GM23338 (cell line): ENCODE measurements around the gene LYVE1. TPM values are rescaled to one million over a fixed set of nuclear protein-coding genes. Genes with fewer than 3 reads are reported as not detected.

Source experiments
- ATAC-seq: fragments of 200-7000 bp; cut with Tn5 transposase; 3 replicates; pipeline ENCODE4 v1.9.1; 2020
- DNase-seq: peaks from one replicate; pipeline ENCODE4 v3.0.0-alpha.2; 2015; ENCODE audit warnings: low spot score
- H2AFZ ChIP-seq: fragments of 200-600 bp; sonication (generic); 2 replicates; pipeline ENCODE4 v1.8.0; 2016; ENCODE audit warnings: antibody characterized with exemption, mild to moderate bottlenecking, moderate library complexity
- H3F3A ChIP-seq: fragments of 200-600 bp; sonication (generic); replicated peaks from 2 replicates; pipeline ENCODE4 v1.8.0; 2017; ENCODE audit warnings: antibody characterized with exemption, mixed run types, low read depth
- H3K27ac ChIP-seq: fragments of 200-600 bp; sonication (generic); 2 replicates; pipeline ENCODE4 v1.6.1; 2016; ENCODE audit warnings: low read depth
- H3K27me3 ChIP-seq: fragments of 200-600 bp; sonication (generic); 2 replicates; pipeline ENCODE4 v1.8.0; 2016; ENCODE audit warnings: mild to moderate bottlenecking, mixed run types, moderate library complexity; ENCODE audit not compliant: insufficient read depth
- H3K36me3 ChIP-seq: fragments of 200-600 bp; sonication (generic); 2 replicates; pipeline ENCODE4 v1.8.0; 2016; ENCODE audit warnings: mild to moderate bottlenecking; ENCODE audit not compliant: insufficient read depth
- H3K4me1 ChIP-seq: fragments of 200-600 bp; sonication (generic); 2 replicates; pipeline ENCODE4 v1.8.0; 2016; ENCODE audit warnings: mild to moderate bottlenecking, moderate library complexity; ENCODE audit not compliant: insufficient read depth
- H3K4me2 ChIP-seq: fragments of 200-600 bp; sonication (generic); 2 replicates; pipeline ENCODE4 v1.7.1; 2017; ENCODE audit warnings: mixed run types
- H3K4me3 ChIP-seq: fragments of 200-600 bp; sonication (generic); 2 replicates; pipeline ENCODE4 v1.6.1; 2016; ENCODE audit warnings: mixed run types
- H3K79me2 ChIP-seq: fragments of 200-600 bp; sonication (generic); replicated peaks from 2 replicates; pipeline ENCODE4 v1.8.0; 2017; ENCODE audit warnings: mild to moderate bottlenecking; ENCODE audit not compliant: insufficient read depth
- H3K9me2 ChIP-seq: fragments of 200-600 bp; sonication (generic); 2 replicates; pipeline ENCODE4 v1.8.0; 2017; ENCODE audit not compliant: insufficient read depth
- H4K20me1 ChIP-seq: fragments of 200-600 bp; sonication (generic); replicated peaks from 2 replicates; pipeline ENCODE4 v1.8.0; 2017; ENCODE audit warnings: mild to moderate bottlenecking; ENCODE audit not compliant: insufficient read depth
- H3K27ac Mint-ChIP-seq: 2 replicates; pipeline ENCODE4 v1.8.0; 2020; ENCODE audit warnings: inconsistent platforms, mild to moderate bottlenecking, moderate library complexity, mixed read lengths
- H3K27me3 Mint-ChIP-seq: 3 replicates; pipeline ENCODE4 v1.8.0; 2022; ENCODE audit warnings: low read depth, mild to moderate bottlenecking, moderate library complexity, mixed read lengths, inconsistent platforms; ENCODE audit not compliant: insufficient read depth, poor library complexity
- H3K36me3 Mint-ChIP-seq: 3 replicates; pipeline ENCODE4 v1.8.0; 2021; ENCODE audit warnings: low read depth, mild to moderate bottlenecking, inconsistent platforms, moderate library complexity, mixed read lengths
- H3K4me1 Mint-ChIP-seq: 3 replicates; pipeline ENCODE4 v1.8.0; 2020; ENCODE audit warnings: mild to moderate bottlenecking, inconsistent platforms, mixed read lengths
- H3K4me3 Mint-ChIP-seq: 3 replicates; pipeline ENCODE4 v1.8.0; 2021; ENCODE audit warnings: moderate library complexity, mild to moderate bottlenecking, inconsistent platforms, mixed read lengths
- H3K9me3 Mint-ChIP-seq: 3 replicates; pipeline ENCODE4 v1.8.0; 2020; ENCODE audit warnings: moderate library complexity, mild to moderate bottlenecking, inconsistent platforms, mixed read lengths
- CREB1 ChIP-seq: fragments of 250-450 bp; sonication (Bioruptor Pico); IDR thresholded peaks from 2 replicates; pipeline ENCODE4 v1.5.0; 2020; ENCODE audit warnings: low read depth, mild to moderate bottlenecking, moderate library complexity
- EZH2 ChIP-seq: fragments of 200-600 bp; sonication (generic); IDR thresholded peaks from one replicate; pipeline ENCODE4 v1.8.0; 2017; ENCODE audit warnings: antibody characterized with exemption, mild to moderate bottlenecking, low read depth; ENCODE audit not compliant: unreplicated experiment
- JUNB ChIP-seq: IDR thresholded peaks from one replicate; pipeline ENCODE4 v1.6.1; 2016; ENCODE audit warnings: antibody characterized with exemption; ENCODE audit not compliant: unreplicated experiment
- ZNF331 ChIP-seq: fragments of 250-450 bp; sonication (Bioruptor Pico); IDR thresholded peaks from 2 replicates; pipeline ENCODE4 v1.5.0; 2020; ENCODE audit warnings: low read depth, mild to moderate bottlenecking, moderate library complexity
- polyA plus RNA-seq: library from polyadenylated mRNA; unstranded; fragments of >200 nt; fragmentation: Nextera tagmentation; extraction: Ambion mirVana; gene quantifications from 2 replicates; pipeline ENCODE4 v1.2.1, GENCODE V29; 2016
- total RNA-seq: library from RNA; depleted of rRNA; stranded (reverse); fragments of >200 nt; shearing (Covaris generic); gene quantifications from 2 replicates; pipeline ENCODE4 v1.2.3, GENCODE V29; 2014
- TF ChIP-seq, protein P1 (sequence below): fragments of 250-450 bp; sonication (Bioruptor Pico); IDR thresholded peaks from 2 replicates; pipeline ENCODE4 v1.5.0; 2020; ENCODE audit warnings: mild to moderate bottlenecking, moderate library complexity
- TF ChIP-seq, protein P2 (sequence below), 2 experiments: fragments of 200-600 bp in 1 of 2; sonication (generic) in 1 of 2; conservative IDR thresholded peaks; 2 replicates each; pipeline versions ENCODE4 v1.5.1 to v1.6.1; 2016 to 2017; ENCODE audit warnings: antibody characterized with exemption in 2 of 2, low read depth in 2 of 2, mild to moderate bottlenecking in 2 of 2, moderate library complexity in 1 of 2
- TF ChIP-seq, protein P3 (sequence below): IDR thresholded peaks from 2 replicates; pipeline ENCODE4 v1.6.1; 2016; ENCODE audit warnings: antibody characterized with exemption

LYVE1 gene
- total and polyA plus RNA-seq, 2 experiments from 2014 or later: 0.94 TPM; not detected in 1

DNA sequence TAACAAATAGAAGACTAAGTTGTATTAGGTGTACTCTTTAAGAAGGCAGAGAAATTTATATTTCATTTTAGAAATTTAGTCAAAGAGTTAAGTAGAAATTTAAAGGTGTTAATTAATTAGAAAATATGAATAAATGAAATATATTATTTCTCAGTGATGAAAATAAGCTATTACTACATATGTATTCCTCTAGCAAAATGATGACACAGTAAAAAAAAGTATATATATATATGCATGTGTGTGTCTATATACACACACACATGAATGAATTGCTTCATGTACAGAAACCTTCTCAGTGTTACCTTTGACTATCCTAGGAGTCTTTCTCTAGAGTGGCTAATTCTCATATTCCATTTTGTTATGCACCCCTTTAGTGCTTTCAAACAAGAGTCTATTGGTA, 35.1 kb downstream of the LYVE1 start (continued):
- TF ChIP-seq, protein P1, sequence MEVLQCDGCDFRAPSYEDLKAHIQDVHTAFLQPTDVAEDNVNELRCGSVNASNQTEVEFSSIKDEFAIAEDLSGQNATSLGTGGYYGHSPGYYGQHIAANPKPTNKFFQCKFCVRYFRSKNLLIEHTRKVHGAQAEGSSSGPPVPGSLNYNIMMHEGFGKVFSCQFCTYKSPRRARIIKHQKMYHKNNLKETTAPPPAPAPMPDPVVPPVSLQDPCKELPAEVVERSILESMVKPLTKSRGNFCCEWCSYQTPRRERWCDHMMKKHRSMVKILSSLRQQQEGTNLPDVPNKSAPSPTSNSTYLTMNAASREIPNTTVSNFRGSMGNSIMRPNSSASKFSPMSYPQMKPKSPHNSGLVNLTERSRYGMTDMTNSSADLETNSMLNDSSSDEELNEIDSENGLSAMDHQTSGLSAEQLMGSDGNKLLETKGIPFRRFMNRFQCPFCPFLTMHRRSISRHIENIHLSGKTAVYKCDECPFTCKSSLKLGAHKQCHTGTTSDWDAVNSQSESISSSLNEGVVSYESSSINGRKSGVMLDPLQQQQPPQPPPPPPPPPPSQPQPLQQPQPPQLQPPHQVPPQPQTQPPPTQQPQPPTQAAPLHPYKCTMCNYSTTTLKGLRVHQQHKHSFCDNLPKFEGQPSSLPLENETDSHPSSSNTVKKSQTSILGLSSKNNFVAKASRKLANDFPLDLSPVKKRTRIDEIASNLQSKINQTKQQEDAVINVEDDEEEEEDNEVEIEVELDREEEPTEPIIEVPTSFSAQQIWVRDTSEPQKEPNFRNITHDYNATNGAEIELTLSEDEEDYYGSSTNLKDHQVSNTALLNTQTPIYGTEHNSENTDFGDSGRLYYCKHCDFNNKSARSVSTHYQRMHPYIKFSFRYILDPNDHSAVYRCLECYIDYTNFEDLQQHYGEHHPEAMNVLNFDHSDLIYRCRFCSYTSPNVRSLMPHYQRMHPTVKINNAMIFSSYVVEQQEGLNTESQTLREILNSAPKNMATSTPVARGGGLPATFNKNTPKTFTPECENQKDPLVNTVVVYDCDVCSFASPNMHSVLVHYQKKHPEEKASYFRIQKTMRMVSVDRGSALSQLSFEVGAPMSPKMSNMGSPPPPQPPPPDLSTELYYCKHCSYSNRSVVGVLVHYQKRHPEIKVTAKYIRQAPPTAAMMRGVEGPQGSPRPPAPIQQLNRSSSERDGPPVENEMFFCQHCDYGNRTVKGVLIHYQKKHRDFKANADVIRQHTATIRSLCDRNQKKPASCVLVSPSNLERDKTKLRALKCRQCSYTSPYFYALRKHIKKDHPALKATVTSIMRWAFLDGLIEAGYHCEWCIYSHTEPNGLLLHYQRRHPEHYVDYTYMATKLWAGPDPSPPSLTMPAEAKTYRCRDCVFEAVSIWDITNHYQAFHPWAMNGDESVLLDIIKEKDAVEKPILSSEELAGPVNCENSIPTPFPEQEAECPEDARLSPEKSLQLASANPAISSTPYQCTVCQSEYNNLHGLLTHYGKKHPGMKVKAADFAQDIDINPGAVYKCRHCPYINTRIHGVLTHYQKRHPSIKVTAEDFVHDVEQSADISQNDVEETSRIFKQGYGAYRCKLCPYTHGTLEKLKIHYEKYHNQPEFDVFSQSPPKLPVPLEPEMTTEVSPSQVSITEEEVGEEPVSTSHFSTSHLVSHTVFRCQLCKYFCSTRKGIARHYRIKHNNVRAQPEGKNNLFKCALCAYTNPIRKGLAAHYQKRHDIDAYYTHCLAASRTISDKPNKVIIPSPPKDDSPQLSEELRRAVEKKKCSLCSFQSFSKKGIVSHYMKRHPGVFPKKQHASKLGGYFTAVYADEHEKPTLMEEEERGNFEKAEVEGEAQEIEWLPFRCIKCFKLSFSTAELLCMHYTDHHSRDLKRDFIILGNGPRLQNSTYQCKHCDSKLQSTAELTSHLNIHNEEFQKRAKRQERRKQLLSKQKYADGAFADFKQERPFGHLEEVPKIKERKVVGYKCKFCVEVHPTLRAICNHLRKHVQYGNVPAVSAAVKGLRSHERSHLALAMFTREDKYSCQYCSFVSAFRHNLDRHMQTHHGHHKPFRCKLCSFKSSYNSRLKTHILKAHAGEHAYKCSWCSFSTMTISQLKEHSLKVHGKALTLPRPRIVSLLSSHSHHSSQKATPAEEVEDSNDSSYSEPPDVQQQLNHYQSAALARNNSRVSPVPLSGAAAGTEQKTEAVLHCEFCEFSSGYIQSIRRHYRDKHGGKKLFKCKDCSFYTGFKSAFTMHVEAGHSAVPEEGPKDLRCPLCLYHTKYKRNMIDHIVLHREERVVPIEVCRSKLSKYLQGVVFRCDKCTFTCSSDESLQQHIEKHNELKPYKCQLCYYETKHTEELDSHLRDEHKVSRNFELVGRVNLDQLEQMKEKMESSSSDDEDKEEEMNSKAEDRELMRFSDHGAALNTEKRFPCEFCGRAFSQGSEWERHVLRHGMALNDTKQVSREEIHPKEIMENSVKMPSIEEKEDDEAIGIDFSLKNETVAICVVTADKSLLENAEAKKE (CRISPR knock-in tag): no peak
- TF ChIP-seq, protein P2, sequence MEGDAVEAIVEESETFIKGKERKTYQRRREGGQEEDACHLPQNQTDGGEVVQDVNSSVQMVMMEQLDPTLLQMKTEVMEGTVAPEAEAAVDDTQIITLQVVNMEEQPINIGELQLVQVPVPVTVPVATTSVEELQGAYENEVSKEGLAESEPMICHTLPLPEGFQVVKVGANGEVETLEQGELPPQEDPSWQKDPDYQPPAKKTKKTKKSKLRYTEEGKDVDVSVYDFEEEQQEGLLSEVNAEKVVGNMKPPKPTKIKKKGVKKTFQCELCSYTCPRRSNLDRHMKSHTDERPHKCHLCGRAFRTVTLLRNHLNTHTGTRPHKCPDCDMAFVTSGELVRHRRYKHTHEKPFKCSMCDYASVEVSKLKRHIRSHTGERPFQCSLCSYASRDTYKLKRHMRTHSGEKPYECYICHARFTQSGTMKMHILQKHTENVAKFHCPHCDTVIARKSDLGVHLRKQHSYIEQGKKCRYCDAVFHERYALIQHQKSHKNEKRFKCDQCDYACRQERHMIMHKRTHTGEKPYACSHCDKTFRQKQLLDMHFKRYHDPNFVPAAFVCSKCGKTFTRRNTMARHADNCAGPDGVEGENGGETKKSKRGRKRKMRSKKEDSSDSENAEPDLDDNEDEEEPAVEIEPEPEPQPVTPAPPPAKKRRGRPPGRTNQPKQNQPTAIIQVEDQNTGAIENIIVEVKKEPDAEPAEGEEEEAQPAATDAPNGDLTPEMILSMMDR (conservative IDR thresholded peaks at IDR 0.05; ENCODE audit: low read depth in 2 of 2): no peak

DNA sequence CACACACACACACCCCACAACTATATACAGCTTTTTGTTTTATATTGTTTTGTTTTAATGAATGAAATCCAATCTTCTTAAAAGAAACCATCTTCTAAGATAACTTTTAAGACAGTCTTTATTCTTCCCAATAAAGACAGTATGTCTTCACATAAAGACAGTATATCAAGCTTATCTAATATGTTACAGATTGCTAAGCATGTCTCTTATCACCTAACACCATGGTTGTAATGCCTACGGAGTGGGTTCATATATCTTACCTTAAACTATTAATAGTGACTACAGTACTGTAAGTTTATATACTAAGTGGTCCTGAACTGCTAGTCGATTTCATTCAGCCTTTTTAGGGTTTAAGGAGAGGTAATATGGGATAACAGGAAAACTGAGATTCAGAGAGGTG, 35.9 kb downstream of the LYVE1 start:
- no peaks in the 10 kb centered on the region for H4K20me1 ChIP-seq
- H3K36me3 Mint-ChIP-seq: no peaks in the 10 kb centered on the region
- H3K27me3 ChIP-seq: no peaks in the 10 kb centered on the region
- no peak overlapping the region for H3K27ac ChIP-seq
- H3K4me2 ChIP-seq: no peak overlapping the region
- H3K79me2 ChIP-seq: no peaks in the 10 kb centered on the region
- no peaks in the 10 kb centered on the region for H3K4me1 Mint-ChIP-seq
- H3F3A ChIP-seq: no peaks in the 10 kb centered on the region
- H3K27me3 Mint-ChIP-seq: no peaks in the 10 kb centered on the region
- H3K4me1 ChIP-seq: no peaks in the 10 kb centered on the region
- DNase-seq (no peak), ATAC-seq (no peak)
- H3K27ac Mint-ChIP-seq: no peak overlapping the region
- H3K9me2 ChIP-seq: no peaks in the 10 kb centered on the region
- no peak overlapping the region for H2AFZ ChIP-seq
- H3K4me3 ChIP-seq: no peak overlapping the region
- no peak overlapping the region for H3K4me3 Mint-ChIP-seq
- H3K36me3 ChIP-seq: no peaks in the 10 kb centered on the region
- H3K9me3 Mint-ChIP-seq: no peaks in the 10 kb centered on the region
- TF ChIP-seq ZNF331 (CRISPR knock-in tag) (no peak), JUNB (no peak), CREB1 (CRISPR knock-in tag) (no peak), EZH2 (no peak)
- TF ChIP-seq, protein P3, sequence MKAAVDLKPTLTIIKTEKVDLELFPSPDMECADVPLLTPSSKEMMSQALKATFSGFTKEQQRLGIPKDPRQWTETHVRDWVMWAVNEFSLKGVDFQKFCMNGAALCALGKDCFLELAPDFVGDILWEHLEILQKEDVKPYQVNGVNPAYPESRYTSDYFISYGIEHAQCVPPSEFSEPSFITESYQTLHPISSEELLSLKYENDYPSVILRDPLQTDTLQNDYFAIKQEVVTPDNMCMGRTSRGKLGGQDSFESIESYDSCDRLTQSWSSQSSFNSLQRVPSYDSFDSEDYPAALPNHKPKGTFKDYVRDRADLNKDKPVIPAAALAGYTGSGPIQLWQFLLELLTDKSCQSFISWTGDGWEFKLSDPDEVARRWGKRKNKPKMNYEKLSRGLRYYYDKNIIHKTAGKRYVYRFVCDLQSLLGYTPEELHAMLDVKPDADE: no peak
- TF ChIP-seq, protein P1 (CRISPR knock-in tag): no peak
